GM19395 (cell line): ENCODE measurements around the gene SLC12A5.
A peak's percentile ranks its signal among the peaks of the same experiment; 100 is the strongest.
"Not testable (repeated sequence)": the region's sequence is repeated elsewhere in the genome, so short reads cannot be mapped to it uniquely, and the experiment has no call there.

ENCODE experiments used
- ATAC-seq: cut with Tn5 transposase; IDR thresholded peaks from one replicate; pipeline ENCODE4 v1.9.1; 2021; ENCODE audit warnings: mild to moderate bottlenecking, moderate library complexity; ENCODE audit not compliant: unreplicated experiment

The SLC12A5 gene

DNA sequence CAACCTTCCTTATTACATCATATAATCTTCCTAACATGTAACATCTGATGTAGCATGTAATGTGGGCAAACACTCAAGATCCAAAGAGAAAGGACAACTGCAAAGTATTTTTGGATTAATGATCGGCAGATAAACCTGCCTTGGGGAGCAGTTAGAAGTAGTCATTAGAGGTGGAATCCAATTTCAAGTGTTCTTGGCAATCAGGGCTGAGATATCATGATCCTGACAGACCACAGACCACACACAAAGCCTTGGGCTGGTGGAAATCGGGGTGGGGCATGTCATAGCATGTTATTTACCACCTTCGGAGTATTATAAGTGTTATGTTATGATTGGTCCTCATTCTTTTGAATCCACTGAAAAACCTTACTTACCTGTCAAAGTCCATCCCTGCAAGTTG, 44.4 kb downstream of the SLC12A5 start:
- ATAC-seq = no peak

DNA sequence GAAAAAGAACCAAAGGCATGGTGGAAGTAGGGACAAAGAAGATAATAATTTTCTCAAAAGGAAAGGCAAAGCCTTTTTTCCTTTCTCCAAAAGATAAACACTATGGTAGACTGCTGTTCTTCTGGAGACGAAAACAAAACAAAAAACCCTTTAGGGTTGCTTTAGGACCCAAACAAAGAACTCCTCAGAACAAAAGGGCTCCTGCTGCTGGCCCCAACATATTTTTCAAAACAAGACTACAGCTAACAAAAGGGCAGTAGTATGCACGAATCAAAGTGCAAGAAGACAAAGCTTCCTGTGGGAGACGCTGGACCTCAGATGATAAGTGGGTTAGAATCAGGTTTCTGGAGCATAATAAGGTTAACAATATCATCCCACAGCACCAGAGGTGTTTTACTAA, 45.0 kb downstream of the SLC12A5 start:
- no peak for ATAC-seq

- no peak for ATAC-seq
Observed at GRCh38 chr20:46076806-46077205, 47.8 kb downstream of the SLC12A5 start.

GRCh38 chr20:46077642-46078305, 48.8 kb downstream of the SLC12A5 start:
- no peak for ATAC-seq

DNA sequence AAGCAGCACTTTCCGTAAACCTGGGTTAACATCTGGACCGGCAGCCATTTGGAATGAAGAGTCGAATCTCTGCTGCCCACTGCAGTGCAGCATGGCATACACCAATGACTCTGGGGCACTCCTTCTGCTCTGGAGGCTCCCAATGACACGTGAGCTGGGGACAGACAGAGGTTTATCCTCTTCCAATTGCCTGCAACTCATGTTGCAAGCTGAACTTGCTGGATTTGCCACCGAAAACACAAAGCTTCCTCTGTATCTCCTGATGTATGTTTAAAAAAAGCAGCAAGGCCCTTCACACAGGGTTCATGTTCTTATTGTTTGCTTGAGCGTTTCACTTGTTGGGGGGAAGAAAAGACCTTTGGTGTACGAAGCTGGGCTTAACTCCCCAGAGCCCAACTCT, 49.9 kb downstream of the SLC12A5 start:
- no peak for ATAC-seq

DNA sequence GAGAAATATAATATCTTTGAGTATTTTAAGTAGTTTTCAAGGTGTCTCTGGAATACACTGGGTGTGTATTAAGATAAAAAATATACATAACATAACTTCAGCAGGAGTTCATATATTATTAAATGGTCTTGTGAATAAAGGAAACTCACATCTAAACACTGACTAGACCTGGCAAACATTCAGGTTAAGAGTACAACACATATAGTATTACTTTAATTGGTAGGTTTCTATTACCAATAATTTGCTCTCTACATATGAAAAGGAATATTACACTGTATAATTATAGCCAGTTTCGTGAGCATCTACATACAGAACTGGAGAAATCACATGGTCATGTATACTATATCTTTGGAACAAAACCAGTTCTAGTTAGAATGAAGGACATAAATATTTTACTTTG, 52.1 kb downstream of the SLC12A5 start:
- ATAC-seq = no peak

DNA sequence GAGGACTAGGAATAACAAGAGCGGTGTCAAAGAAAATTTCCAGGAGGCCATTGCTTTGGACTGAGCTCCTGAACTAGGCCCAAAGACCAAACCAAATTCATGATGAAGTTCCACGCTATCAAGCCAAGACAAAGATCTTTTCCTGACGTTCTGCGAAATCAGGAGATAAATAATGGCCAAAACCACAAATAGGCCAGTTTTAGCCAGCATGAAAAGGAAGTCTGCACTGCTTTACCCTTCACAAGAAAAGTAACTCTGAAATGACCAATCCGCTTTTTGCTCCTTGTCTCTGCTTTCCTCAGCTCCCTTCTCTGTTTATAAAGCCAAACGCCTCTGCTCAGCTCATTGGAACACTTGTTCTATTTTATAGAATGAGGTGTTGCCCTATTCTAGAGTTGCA, 54.1 kb downstream of the SLC12A5 start:
- no peak for ATAC-seq

GRCh38 chr20:46083531-46084061, 54.6 kb downstream of the SLC12A5 start:
- no peak for ATAC-seq

- ATAC-seq = no peak
Observed at GRCh38 chr20:46084805-46085178, 55.8 kb downstream of the SLC12A5 start.

DNA sequence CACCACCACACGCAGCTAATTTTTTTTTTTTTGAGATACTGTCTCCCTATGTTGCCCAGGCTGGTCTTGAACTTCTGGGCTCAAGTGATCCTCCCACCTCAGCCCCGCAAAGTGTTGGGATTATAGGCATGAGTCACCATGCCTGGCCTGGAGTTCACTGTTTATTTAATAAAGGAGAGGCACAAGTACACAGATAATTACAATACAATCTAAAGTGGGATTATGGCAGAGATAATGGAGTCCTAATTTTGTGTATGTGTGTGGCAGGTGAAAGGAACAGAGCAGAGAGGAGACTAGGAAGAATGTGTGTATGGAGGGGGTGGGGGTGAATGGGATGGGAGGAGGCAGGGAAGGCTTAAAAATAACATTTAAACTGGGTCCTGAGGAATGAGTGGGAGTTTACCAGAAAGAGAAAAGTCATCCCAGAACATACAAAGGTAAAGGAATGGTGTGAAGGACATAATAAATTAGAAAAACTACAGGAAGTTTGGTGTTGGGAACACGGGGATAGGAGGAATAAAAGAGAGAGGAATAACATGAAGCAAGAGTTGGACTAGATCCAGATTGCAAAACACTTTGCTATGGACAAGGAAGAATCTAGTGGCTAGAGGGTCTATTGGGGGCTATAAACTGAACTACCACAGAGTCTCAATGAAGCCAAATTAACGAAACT, 56.3 kb downstream of the SLC12A5 start:
- no peak for ATAC-seq

DNA sequence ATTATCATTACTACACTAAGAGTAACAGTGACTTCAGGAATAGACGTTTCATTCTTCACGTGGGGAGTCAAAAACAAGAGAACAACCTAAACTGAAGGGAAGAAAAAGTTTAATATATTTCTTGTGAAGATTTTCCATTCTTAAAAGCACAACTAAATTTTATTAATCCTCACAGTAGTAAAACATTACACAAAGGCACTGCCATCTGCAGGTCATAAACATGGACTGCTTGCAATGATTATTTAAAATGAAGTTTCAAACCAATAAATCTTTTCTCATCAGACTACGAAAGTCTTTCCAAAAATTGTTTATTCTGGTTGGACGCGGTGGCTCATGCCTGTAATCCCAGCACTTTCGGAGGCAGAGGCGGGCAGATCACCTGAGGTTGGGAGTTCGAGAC, 58.1 kb downstream of the SLC12A5 start:
- no peak for ATAC-seq

DNA sequence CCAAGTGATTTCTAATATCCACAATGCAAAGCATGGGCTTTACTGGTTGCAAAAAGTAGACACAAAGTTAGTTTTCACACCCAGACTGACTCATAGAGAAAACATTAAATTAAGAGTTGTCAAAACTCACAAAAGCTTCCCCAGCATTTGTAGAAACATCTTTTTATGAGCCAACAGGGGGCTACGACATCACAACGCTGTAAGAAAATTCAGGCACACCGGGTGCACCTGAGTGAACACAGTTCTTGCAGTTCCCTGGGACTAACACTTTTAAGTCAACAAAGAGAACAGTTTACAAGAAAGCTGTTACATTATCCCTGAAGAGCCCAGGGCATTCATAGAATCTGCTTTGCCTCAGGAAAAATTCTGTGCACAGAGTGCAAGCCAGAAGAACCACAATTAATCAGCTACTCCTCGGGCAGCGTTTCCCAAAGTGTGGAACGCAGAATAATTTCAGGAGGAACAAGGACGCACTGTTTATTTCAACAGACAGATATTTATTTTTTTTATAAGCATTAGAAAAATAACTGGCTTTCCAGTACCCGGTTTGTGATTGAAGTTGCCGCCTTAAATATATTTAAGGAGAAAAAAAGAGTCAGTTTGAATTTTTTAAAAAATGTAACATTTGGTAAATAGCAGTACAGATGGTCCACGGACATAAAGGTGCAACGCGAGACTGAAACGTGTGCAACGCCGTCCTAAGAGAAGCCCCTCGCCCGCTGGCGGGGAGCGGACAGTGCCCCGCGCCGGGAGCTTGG, 59.6 kb downstream of the SLC12A5 start:
- ATAC-seq = no peak

- ATAC-seq = peak; percentile 32
Observed at GRCh38 chr20:46089167-46089416, 60.1 kb downstream of the SLC12A5 start.

DNA sequence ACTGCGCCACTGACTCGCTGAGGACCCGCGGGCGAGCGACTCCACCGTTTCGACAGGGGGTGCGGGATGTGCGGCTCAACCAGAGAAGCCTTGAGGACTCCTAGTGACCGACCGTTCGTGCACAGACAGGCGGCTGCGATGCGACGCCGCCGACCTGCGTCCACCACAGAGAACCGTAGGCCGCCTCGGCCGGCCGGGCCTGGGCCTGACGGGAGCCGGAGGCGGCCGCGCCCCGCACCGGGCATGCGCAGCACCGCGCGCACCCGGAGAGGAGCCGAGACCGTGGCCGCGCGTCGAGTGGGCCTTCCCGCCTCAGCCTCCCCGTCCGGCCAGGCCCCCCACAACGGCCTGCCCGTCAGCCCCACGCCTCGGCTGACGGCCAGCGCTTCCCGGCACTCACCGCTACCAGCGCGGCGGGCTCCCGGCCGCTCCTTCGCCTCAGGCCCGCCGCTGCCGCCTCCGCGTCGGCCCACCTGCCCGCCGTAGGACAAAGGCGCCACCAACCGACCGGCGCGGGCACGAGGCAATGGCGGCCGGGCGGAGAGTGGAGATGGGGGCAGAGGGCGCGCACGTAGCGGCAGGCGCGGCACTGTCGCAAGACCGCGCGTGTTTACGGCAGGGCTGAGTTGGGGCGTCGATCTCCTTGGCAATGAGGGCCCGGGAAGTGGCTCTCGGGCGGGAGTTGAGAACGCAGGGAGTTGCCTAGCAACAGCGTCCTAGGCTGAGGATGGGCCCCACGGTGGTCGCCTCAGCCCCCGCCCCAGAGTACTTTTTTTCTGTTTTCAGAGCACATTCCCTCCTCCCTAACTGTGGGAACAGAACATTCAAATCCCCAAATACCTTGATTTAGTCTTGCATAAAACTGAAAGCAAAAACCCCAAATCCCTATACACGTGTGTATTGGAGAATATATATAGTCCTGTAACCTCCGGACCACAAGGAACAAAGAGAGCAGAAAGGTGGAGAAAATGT, 60.7 kb downstream of the SLC12A5 start, which contains the start of gene NCOA5:
TSS of gene NCOA5 (minus strand) at position 546 of the 972 bp plus-strand sequence. CDS start 10,538 bp downstream, outside the sequence.
- ATAC-seq = peak; percentile 77

DNA sequence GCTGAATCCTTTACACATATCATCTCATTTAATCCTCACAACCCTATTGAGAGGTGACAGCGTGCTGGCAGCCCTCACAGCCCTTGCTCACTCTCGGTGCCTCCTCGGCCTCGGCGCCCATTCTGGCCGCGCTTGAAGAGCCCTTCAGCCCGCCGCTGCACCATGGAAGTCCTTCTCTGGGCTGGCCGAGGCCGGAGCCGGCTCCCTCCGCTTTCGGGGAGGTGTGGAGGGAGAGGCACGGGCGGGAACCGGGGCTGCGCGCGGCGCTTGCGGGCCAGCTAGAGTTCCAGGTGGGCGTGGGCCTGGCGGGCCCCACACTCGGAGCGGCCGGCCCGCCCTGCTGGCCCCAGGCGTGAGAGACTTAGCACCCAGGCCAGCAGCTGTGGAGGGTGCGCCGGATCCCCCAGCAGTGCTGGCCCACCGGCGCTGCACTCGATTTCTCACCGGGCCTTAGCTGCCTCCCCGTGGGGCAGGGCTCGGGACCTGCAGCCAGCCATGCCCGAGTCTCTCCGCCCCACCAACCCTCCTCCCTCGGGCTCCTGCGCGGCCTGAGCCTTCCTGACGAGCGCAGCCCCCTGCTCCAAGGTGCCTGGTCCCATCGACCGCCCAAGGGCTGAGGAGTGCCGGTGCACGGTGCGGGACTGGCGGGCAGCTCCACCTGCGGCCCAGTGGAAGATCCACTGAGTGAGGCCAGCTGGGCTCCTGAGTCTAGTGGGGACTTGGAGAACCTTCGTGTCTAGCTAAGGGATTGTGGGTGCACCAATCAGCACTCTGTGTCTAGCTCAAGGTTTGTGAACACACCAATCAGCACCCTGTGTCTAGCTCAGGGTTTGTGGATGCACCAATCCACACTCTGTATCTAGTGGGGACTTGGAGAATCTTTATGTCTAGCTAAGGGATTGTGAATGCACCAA, 62.9 kb downstream of the SLC12A5 start:
- ATAC-seq = not testable (repeated sequence)

- ATAC-seq = no peak
Observed at GRCh38 chr20:46093531-46093930, 64.5 kb downstream of the SLC12A5 start.

DNA sequence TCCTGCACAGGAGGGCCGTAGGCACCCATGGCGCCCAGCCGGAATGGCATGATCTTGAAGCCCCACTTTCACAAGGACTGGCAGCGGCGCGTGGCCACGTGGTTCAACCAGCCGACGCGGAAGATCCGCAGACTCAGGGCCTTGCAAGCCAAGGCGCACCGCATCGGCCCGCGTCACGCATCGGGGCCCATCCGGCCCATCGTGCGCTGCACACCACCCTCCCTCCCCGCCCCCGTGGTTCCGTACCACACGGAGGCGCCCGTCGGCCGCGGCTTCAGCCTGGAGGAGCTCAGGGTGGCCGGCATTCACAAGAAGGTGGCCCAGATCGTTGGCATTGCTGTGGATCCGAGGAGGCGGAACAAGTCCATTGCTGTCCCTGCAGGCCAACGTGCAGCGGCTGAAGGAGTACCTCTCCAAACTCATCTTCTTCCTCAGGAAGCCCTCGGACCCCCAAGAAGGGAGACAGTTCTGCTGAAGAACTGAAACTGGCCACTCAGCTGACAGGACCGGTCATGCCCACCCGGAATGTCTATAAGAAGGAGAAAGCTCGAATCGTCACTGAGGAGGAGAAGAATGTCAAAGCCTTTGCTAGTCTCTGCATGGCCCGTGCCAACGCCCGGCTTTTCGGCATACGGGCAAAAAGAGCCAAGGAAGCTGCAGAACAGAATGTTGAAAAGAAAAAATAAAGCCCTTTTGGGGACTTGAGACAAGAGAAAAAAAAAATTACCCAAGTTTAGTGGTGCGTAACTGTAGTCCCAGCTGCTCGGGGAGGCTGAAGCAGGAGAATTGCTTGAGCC, 70.7 kb downstream of the SLC12A5 start:
- no peak for ATAC-seq

DNA sequence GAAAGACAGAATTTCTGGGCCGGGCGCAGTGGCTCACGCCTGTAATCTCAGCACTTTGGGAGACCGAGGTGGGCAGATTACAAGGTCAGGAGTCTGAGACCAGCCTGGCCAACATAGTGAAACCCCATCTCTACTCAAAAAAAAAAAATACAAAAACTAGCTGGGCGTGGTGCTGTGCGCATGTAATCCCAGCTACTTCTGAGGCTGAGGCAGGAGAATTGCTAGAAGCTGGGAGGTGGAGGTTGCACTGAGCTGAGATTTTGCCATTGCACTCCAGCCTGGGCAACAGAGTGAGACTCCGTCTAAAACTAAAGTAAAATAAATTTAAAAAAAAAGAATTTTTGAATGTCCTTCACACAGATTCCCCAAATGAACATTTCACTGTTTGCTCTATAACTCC, 71.4 kb downstream of the SLC12A5 start:
- not testable (repeated sequence) for ATAC-seq

DNA sequence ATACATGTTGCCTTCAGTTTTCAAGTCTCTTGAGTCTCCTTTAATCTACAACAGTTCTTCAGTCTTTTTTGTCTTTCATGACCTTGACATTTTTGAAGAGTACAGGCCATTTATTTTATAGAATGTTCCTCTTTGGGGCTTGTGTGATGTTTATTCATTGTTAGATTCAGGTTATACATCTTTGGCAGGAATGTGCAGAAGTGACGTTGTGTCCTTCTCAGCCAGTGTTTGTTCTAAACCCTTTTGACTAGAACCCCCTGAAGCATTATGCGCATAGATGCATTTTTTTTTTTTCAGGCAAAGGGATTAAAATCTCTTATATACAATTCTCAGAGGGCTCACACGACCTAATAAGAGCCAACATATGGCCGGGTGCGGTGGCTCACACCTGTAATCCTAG, 72.0 kb downstream of the SLC12A5 start:
- no peak for ATAC-seq
